DOHH2 (cell line): ENCODE measurements around the gene CYTH4.

Experiments used
- EZH2phosphoT487 ChIP-seq: fragments of 200-600 bp; sonication (generic); IDR thresholded peaks from 2 replicates; pipeline ENCODE4 v1.6.1; 2017; ENCODE audit warnings: borderline replicate concordance, mild to moderate bottlenecking, antibody characterized with exemption, low read length, moderate library complexity, mixed read lengths
- TF ChIP-seq, protein P1 (sequence below): fragments of 200-600 bp; sonication (generic); IDR thresholded peaks from one replicate; pipeline ENCODE4 v1.5.1; 2014; ENCODE audit warnings: antibody characterized with exemption, mild to moderate bottlenecking, low read depth, low read length; ENCODE audit not compliant: poor library complexity, severe bottlenecking

DNA sequence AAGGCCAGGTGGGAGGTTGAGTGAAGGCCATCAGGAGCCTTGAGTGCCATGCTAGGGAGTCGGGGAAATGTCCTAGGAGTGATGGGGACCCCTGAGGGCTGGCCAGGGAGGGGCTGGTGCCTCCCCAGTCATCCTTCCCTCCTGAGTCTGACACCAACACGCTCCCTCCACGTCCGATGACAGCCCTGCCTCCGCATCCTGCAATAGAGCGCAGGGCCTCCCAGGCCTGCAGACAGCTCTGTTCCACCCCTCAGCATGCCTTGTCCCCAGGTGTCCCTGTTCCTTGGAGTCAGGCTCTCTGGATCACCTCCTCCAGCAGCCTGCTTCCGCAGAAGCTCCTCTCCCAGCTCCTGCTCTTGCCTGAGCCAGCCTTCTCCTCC is 41.4 kb upstream of the CYTH4 start:
- TF ChIP-seq, protein P1, sequence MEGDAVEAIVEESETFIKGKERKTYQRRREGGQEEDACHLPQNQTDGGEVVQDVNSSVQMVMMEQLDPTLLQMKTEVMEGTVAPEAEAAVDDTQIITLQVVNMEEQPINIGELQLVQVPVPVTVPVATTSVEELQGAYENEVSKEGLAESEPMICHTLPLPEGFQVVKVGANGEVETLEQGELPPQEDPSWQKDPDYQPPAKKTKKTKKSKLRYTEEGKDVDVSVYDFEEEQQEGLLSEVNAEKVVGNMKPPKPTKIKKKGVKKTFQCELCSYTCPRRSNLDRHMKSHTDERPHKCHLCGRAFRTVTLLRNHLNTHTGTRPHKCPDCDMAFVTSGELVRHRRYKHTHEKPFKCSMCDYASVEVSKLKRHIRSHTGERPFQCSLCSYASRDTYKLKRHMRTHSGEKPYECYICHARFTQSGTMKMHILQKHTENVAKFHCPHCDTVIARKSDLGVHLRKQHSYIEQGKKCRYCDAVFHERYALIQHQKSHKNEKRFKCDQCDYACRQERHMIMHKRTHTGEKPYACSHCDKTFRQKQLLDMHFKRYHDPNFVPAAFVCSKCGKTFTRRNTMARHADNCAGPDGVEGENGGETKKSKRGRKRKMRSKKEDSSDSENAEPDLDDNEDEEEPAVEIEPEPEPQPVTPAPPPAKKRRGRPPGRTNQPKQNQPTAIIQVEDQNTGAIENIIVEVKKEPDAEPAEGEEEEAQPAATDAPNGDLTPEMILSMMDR = no peak
- no peak for TF ChIP-seq EZH2phosphoT487
